Tibial artery (tissue), 4 donors: ENCODE data around the gene LRRC71.

Source experiments
- DNase-seq, 2 donors: peaks; one replicate each; pipeline ENCODE4 v3.0.0-alpha.2; 2019
- H3K27ac ChIP-seq, 2 donors: fragments of 200-600 bp; sonication (generic) in 1 of 2; 1 replicate in 1 of 2; 2 replicates in 1 of 2; pipeline ENCODE4 v1.5.1; 2018 to 2019; ENCODE audit warnings: mild to moderate bottlenecking in 1 of 2
- H3K27me3 ChIP-seq, 2 donors: fragments of 200-600 bp; sonication (generic) in 1 of 2; one replicate each; pipeline versions ENCODE4 v1.5.1 to v1.6.0; 2016 to 2019
- H3K36me3 ChIP-seq, 3 donors: fragments of 200-600 bp; sonication (generic) in 2 of 3; one replicate each; pipeline ENCODE4 v1.5.1; 2016 to 2019; ENCODE audit warnings: mild to moderate bottlenecking in 2 of 3
- H3K4me1 ChIP-seq, 4 donors: fragments of 200-600 bp; sonication (generic) in 2 of 4; 1 replicate in 3 of 4; 2 replicates in 1 of 4; pipeline ENCODE4 v1.5.1; 2016 to 2019
- H3K4me3 ChIP-seq, 2 donors: fragments of 200-600 bp; sonication (generic) in 1 of 2; 1 replicate in 1 of 2; 2 replicates in 1 of 2; pipeline ENCODE4 v1.5.1; 2018 to 2019; ENCODE audit warnings: mild to moderate bottlenecking in 2 of 2
- H3K9me3 ChIP-seq, 3 donors: fragments of 200-600 bp; sonication (generic) in 1 of 3; one replicate each; pipeline ENCODE4 v1.5.1; 2016 to 2019
- intact Hi-C: fragments of 100-400 bp; cut with DNase I; formaldehyde crosslinking; loops from one replicate; pipeline ENCODE4 v1.15.0; 2023; ENCODE audit warnings: low total_unique reads
- TF ChIP-seq, protein P1 (sequence below), 2 experiments: fragments of 200-600 bp in 1 of 2; fragments of 450-650 bp in 1 of 2; IDR thresholded peaks; one replicate each; pipeline ENCODE4 v1.5.1; 2017 to 2019; ENCODE audit warnings: antibody characterized with exemption in 2 of 2, mild to moderate bottlenecking in 1 of 2, moderate library complexity in 1 of 2

The LRRC71 gene

DNA sequence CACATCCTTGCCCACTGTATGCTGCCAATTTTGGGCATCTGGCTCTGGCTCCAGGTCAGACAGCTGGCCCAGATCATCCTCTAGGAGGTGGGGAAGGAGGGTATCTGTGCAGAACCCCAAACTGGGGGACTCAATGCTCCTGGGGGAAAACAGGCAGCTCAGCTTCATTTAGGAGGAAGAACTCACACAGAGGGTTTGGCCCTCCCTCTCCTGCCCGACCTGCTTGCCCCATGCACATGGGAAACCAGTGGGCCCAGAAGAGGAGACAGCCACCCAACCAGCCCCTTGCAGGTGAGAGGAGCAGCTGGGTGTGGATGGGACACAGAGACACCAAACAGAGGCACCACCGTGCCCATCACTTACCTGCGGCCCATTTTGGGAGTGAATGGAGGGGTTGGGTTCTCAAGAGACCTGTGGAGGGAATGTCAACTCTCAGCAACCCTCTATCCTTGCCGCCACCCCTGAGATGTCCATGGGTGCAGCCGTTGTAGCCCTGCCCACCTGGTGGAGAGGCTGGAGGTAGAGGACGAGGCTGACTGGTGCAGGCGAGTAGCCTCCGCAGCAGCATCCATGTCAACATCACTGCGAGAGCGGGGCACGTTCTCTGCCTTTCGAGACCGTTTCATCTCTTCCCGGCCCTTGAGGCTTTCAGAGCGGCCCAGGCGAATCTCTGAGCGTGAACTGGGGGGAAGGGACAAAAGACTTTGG is 27.5 kb downstream of the LRRC71 start:
- peak in 1 of 2 donors; percentile 62 for DNase-seq
- intact Hi-C loops, result no loop called here
- Histone ChIP-seq H3K27me3 (no peaks in the 10 kb centered on the region), H3K9me3 (no peaks in the 10 kb centered on the region), H3K27ac (no peak overlapping the region), H3K4me3 (no peak overlapping the region), H3K4me1 (no peaks in the 10 kb centered on the region), H3K36me3 (peaks cover 68 to 100% (median 99%) of the 10 kb centered on the region in 3 donors)
- TF ChIP-seq, protein P1, sequence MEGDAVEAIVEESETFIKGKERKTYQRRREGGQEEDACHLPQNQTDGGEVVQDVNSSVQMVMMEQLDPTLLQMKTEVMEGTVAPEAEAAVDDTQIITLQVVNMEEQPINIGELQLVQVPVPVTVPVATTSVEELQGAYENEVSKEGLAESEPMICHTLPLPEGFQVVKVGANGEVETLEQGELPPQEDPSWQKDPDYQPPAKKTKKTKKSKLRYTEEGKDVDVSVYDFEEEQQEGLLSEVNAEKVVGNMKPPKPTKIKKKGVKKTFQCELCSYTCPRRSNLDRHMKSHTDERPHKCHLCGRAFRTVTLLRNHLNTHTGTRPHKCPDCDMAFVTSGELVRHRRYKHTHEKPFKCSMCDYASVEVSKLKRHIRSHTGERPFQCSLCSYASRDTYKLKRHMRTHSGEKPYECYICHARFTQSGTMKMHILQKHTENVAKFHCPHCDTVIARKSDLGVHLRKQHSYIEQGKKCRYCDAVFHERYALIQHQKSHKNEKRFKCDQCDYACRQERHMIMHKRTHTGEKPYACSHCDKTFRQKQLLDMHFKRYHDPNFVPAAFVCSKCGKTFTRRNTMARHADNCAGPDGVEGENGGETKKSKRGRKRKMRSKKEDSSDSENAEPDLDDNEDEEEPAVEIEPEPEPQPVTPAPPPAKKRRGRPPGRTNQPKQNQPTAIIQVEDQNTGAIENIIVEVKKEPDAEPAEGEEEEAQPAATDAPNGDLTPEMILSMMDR (IDR thresholded peaks at IDR 0.05), result no peak

DNA sequence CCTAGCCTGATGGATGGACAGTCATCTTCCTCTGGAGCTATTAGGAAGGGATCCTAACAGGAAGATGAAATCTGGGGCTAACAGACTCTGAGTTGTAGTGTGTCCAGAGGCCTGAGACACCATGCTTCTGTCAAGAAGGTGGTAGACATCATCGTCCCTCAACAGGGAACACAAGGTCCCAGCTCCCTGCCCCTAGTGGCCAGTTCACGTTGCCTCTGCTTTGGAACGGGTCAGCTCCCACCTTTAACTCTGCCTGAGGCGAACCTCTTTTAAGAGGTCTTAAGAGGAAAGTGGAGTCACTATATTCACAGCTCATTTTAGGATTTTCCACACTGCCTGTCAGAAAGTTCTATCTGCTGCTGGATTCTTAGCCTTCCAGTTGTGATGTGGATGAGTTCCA is 28.3 kb downstream of the LRRC71 start:
- intact Hi-C loops, result no loop called here
- Histone ChIP-seq H3K27me3 (no peaks in the 10 kb centered on the region), H3K9me3 (no peaks in the 10 kb centered on the region), H3K4me3 (no peak overlapping the region), H3K27ac (no peak overlapping the region), H3K4me1 (no peaks in the 10 kb centered on the region), H3K36me3 (peaks cover 68 to 100% (median 95%) of the 10 kb centered on the region in 3 donors)
- peak in 1 of 2 donors; percentile 11 for DNase-seq
- TF ChIP-seq, protein P1 (IDR thresholded peaks at IDR 0.05), result no peak

DNA sequence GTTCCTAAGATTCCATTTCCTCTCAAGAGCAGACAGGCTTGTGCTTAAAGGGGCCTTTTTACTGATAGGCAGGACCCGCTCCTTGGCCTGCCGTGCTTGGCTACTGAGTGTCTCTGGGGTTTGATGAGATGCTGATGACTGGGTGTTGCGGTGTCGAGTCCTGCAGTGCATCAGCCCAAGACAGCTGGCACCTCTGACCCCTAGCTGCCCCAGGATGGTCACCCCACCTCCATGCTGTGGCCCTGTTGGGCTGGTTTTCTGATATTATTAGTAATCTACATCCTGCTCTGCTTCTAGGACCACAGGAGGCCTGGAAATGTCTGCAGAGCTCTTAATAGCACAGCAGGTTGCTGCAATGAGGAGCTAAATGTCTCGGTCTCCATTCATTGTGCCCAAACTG is 28.7 kb downstream of the LRRC71 start:
- Histone ChIP-seq H3K27me3 (no peaks in the 10 kb centered on the region), H3K4me1 (no peaks in the 10 kb centered on the region), H3K4me3 (no peak overlapping the region), H3K9me3 (no peaks in the 10 kb centered on the region), H3K36me3 (peaks cover 63 to 100% (median 91%) of the 10 kb centered on the region in 3 donors), H3K27ac (no peak overlapping the region)
- TF ChIP-seq, protein P1 (IDR thresholded peaks at IDR 0.05), result no peak
- intact Hi-C loops, result no loop called here
- peak in 1 of 2 donors; percentile 11 for DNase-seq

DNA sequence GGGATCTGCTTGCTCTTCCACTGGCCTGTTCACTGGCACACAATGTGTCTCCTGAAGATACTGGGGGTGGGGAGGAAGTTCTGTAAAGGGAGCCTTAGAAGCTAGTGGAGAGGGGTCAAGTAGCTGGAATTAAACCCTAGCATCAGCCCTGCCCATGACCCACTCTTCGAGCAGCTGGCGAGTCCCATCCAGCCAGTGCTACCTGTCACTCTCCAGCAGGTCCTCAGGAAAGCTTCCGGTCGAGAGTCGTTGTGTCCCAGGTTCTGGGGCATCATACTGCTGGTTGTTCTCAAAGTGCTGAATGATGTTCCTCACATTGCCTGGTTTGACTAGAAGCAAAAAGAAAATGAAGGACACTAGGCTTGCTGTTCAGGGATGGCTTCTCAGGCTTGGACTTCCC is 30.9 kb downstream of the LRRC71 start:
- H3K27me3 ChIP-seq, result no peaks in the 10 kb centered on the region
- H3K4me3 ChIP-seq, result no peak overlapping the region
- H3K27ac ChIP-seq, result no peak overlapping the region
- intact Hi-C loops, result no loop called here
- H3K36me3 ChIP-seq, result peaks cover 57 to 99% (median 83%) of the 10 kb centered on the region in 3 donors
- DNase-seq, result peak in 1 of 2 donors; percentile 23
- no peaks in the 10 kb centered on the region for H3K4me1 ChIP-seq
- H3K9me3 ChIP-seq, result no peaks in the 10 kb centered on the region
- TF ChIP-seq, protein P1 (IDR thresholded peaks at IDR 0.05), result no peak

DNA sequence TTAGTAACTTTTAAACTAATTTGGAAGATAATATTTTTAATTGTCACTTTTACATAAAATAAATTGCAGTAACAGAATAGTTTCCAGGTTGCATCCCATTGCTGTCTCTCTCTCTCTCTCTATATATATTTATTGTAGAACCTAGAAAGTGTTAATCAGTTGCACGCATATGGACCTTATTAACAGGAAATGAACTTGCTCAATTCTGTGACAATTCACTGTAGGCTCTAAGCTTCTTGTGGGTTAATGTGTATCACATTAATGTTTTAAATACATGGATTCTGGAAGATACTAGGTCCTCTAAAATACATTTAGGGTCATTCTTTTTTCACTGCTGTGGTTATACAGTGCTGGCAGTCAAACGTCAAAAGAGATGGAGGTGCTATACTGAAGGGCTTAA is 33.1 kb downstream of the LRRC71 start:
- Histone ChIP-seq H3K27me3 (no peaks in the 10 kb centered on the region), H3K4me3 (no peak overlapping the region), H3K4me1 (no peaks in the 10 kb centered on the region), H3K36me3 (peaks cover 59 to 99% (median 83%) of the 10 kb centered on the region in 3 donors), H3K9me3 (no peaks in the 10 kb centered on the region), H3K27ac (no peak overlapping the region)
- intact Hi-C loops, result no loop called here
- TF ChIP-seq, protein P1 (IDR thresholded peaks at IDR 0.05), result no peak
- no peak for DNase-seq
